ENCODE data around the gene PLPP6. TPM values are rescaled to one million over a fixed set of nuclear protein-coding genes. Genes with fewer than 3 reads are reported as not detected.

The PLPP6 gene
- total and polyA plus RNA-seq, 2 of the 13 experiments (the other 11 are each of a cell fraction or from before 2014, with no cell fraction given): 12.1 to 15.5 TPM

DNA sequence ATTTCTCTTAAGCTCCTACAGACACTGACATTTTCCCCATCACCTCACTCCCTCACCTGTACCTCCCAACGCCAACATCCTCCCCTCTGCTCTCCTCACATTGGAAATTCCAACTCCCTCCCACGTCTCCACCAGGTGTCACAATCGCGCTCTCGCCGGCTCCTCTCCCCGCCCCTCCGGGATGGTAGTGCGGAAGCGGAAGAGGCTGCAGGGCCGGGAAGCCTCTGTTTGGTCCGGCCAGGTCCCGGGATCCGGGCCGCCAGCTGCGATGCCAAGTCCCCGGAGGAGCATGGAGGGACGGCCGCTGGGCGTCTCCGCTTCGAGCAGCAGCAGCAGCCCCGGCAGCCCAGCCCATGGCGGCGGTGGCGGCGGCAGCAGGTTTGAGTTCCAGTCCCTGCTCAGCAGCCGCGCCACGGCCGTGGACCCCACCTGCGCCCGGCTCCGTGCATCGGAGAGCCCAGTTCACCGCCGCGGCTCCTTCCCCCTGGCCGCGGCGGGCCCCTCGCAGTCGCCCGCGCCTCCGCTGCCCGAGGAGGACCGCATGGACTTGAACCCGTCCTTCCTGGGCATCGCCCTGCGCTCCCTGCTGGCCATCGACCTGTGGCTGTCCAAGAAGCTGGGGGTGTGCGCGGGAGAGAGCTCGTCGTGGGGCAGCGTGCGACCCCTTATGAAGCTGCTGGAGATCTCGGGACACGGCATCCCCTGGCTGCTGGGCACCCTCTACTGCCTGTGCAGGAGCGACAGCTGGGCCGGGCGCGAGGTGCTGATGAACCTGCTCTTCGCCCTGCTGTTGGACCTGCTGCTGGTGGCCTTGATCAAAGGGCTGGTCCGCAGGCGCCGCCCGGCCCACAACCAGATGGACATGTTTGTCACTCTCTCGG, at the start of gene PLPP6 (continued):
- TF ChIP-seq TFDP2 (CRISPR knock-in tag; IDR thresholded peaks at IDR 0.05) (peak; percentile 24), ZNF446 (CRISPR knock-in tag; IDR thresholded peaks at IDR 0.05) (peak; percentile 89; the same call in 1 of the 2 replicates), ZNF782 (CRISPR knock-in tag; IDR thresholded peaks at IDR 0.05; ENCODE audit: borderline replicate concordance) (0 out of 2 replicates have a peak, but pooled peaks have one; percentile 34), SNAPC5 (CRISPR knock-in tag; IDR thresholded peaks at IDR 0.05; ENCODE audit: borderline replicate concordance) (no peak), CEBPG (CRISPR knock-in tag; IDR thresholded peaks at IDR 0.05) (peak; percentile 75), SP2 (CRISPR knock-in tag; IDR thresholded peaks at IDR 0.05) (peak; percentile 41; the same call in 1 of the 2 replicates), MXD4 (CRISPR knock-in tag; IDR thresholded peaks at IDR 0.05) (peak; percentile 25), ZMAT5 (CRISPR knock-in tag; IDR thresholded peaks at IDR 0.05; ENCODE audit: borderline replicate concordance, low read depth) (no peak), ZNF816 (CRISPR knock-in tag; IDR thresholded peaks at IDR 0.05; ENCODE audit: borderline replicate concordance) (peak; percentile 80; the same call in 1 of the 2 replicates), ZFP90 (CRISPR knock-in tag; IDR thresholded peaks at IDR 0.05; ENCODE audit: borderline replicate concordance) (peak; percentile 37; the same call in 1 of the 2 replicates), RFX1 (IDR thresholded peaks at IDR 0.05) (no peak), ZNF512 (CRISPR knock-in tag; IDR thresholded peaks at IDR 0.05) (no peak), FOXC1 (CRISPR knock-in tag; IDR thresholded peaks at IDR 0.05; ENCODE audit: borderline replicate concordance) (no peak; the same call in 1 of the 2 replicates), ZFP82 (CRISPR knock-in tag; IDR thresholded peaks at IDR 0.05; ENCODE audit: borderline replicate concordance) (peak; percentile 90), ATF7 (IDR thresholded peaks at IDR 0.05) (no peak), ATF7 (CRISPR knock-in tag; IDR thresholded peaks at IDR 0.05) (no peak), HOXA3 (CRISPR knock-in tag; IDR thresholded peaks at IDR 0.05) (peak; percentile 69; the same call in 1 of the 2 replicates), EHMT2 (IDR thresholded peaks at IDR 0.05; ENCODE audit: borderline replicate concordance, low read depth, low read length) (no peak)
- TF ChIP-seq, protein P1, sequence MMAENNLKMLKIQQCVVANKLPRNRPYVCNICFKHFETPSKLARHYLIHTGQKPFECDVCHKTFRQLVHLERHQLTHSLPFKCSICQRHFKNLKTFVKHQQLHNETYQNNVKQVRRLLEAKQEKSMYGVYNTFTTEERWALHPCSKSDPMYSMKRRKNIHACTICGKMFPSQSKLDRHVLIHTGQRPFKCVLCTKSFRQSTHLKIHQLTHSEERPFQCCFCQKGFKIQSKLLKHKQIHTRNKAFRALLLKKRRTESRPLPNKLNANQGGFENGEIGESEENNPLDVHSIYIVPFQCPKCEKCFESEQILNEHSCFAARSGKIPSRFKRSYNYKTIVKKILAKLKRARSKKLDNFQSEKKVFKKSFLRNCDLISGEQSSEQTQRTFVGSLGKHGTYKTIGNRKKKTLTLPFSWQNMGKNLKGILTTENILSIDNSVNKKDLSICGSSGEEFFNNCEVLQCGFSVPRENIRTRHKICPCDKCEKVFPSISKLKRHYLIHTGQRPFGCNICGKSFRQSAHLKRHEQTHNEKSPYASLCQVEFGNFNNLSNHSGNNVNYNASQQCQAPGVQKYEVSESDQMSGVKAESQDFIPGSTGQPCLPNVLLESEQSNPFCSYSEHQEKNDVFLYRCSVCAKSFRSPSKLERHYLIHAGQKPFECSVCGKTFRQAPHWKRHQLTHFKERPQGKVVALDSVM (CRISPR knock-in tag; IDR thresholded peaks at IDR 0.05): peak; percentile 72; the same call in 1 of the 2 replicates
- TF ChIP-seq, protein P2, sequence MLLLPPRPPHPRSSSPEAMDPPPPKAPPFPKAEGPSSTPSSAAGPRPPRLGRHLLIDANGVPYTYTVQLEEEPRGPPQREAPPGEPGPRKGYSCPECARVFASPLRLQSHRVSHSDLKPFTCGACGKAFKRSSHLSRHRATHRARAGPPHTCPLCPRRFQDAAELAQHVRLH (CRISPR knock-in tag; IDR thresholded peaks at IDR 0.05; ENCODE audit: borderline replicate concordance, low read depth): peak; percentile 90
- TF ChIP-seq, protein P3, sequence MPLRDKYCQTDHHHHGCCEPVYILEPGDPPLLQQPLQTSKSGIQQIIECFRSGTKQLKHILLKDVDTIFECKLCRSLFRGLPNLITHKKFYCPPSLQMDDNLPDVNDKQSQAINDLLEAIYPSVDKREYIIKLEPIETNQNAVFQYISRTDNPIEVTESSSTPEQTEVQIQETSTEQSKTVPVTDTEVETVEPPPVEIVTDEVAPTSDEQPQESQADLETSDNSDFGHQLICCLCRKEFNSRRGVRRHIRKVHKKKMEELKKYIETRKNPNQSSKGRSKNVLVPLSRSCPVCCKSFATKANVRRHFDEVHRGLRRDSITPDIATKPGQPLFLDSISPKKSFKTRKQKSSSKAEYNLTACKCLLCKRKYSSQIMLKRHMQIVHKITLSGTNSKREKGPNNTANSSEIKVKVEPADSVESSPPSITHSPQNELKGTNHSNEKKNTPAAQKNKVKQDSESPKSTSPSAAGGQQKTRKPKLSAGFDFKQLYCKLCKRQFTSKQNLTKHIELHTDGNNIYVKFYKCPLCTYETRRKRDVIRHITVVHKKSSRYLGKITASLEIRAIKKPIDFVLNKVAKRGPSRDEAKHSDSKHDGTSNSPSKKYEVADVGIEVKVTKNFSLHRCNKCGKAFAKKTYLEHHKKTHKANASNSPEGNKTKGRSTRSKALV (CRISPR knock-in tag; IDR thresholded peaks at IDR 0.05): peak; percentile 23; the same call in 1 of the 2 replicates

Measured in HepG2 (cell line).